ENCODE measurements around the gene SLC35E1.

SLC35E1 gene

DNA sequence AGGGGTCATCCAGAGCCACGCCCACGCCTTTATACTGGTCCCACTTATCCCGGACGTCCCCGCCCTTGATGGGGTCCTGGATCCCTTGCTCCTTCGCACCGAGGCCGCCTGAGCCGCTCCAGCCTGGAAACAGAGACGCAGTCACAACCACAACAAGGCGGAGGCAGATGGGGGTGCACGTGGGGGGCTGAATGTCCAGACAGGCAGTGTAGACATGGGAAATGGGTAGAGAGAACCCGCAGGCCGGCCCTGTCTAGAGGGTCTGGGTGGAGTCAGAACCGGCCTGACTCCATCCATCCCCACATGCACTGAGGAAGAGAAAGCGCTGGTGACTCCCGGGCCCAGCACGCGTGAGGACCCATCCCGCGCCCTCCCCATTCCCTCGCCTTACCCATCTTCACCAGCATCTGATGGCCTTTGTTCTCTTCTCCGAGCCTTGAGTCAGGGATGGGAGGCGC, 53.0 kb downstream of the SLC35E1 start:
- H3K9ac ChIP-seq (ENCODE audit: low read depth, low read length), result no peak overlapping the region
- peaks cover 68% of the 10 kb centered on the region for H4K20me1 ChIP-seq (ENCODE audit: insufficient read depth, low read length)
- H3K4me3 ChIP-seq (ENCODE audit: low read depth in 1 of 2, low read length in 2 of 2), result no peak overlapping the region
- H3K27ac ChIP-seq (ENCODE audit: low read length), result no peak overlapping the region
- no peaks in the 10 kb centered on the region for H3K27me3 ChIP-seq (ENCODE audit: insufficient read depth, low read length, poor library complexity)
- peaks cover 76% of the 10 kb centered on the region for H3K36me3 ChIP-seq (ENCODE audit: insufficient read depth, low read length)
- H3K4me2 ChIP-seq (ENCODE audit: insufficient read depth, low read length), result no peak overlapping the region
- H2AFZ ChIP-seq (ENCODE audit: low read depth, low read length), result no peak overlapping the region
- no peaks in the 10 kb centered on the region for H3K9me3 ChIP-seq (ENCODE audit: insufficient read depth, low read length, severe bottlenecking)
- ATAC-seq (ENCODE audit: insufficient read depth, low read depth) (no peak), DNase-seq (no peak)
- no peaks in the 10 kb centered on the region for H3K4me1 ChIP-seq (ENCODE audit: insufficient read depth, low read length)
- peaks cover 6% of the 10 kb centered on the region; the same call in 1 of the 2 replicates for H3K79me2 ChIP-seq (ENCODE audit: insufficient read depth, low read length)
- no peak for TF ChIP-seq EZH2 (IDR thresholded peaks at IDR 0.05; ENCODE audit: borderline replicate concordance, low read depth, low read length, severe bottlenecking)
- TF ChIP-seq, protein P1, sequence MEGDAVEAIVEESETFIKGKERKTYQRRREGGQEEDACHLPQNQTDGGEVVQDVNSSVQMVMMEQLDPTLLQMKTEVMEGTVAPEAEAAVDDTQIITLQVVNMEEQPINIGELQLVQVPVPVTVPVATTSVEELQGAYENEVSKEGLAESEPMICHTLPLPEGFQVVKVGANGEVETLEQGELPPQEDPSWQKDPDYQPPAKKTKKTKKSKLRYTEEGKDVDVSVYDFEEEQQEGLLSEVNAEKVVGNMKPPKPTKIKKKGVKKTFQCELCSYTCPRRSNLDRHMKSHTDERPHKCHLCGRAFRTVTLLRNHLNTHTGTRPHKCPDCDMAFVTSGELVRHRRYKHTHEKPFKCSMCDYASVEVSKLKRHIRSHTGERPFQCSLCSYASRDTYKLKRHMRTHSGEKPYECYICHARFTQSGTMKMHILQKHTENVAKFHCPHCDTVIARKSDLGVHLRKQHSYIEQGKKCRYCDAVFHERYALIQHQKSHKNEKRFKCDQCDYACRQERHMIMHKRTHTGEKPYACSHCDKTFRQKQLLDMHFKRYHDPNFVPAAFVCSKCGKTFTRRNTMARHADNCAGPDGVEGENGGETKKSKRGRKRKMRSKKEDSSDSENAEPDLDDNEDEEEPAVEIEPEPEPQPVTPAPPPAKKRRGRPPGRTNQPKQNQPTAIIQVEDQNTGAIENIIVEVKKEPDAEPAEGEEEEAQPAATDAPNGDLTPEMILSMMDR (IDR thresholded peaks at IDR 0.05; ENCODE audit: borderline replicate concordance, extremely low read depth, low read length, poor library complexity, severe bottlenecking), result no peak

DNA sequence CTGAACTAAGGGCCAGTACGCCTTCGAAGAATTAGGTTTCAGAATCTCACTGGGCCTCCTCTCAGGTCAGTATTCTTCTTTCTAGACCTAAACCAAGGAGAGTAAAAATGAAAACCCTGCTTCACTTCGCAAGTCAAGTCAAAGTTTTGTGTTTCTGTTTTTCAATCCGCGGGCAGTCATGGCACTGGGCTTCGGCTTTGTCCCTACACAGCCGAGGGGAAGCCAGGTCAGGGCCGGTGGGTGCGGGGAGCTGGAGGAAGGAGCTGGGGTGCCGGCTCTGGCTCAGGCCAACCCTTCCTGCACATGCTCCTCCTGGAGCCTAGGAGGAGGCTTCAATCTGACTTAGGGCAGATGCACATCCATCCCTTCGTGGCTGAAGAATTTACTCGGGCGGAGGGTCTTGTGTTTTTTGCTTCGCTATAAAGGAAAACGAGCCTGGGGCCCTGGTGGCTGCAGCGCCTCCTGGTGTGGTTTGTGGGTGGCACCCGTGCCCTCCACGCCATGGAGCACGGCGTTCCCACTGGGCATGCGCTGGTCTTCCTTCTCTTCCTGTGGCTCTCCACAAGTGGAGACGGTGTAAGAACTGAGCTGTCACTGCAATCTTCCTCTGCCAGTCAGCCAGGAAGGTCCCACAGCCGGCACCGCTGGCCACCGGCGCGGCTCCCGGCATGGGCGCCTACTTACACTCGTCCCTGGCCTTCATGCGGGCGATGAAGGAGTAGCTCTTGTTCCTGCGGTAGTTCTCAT, 53.6 kb downstream of the SLC35E1 start:
- Histone ChIP-seq H3K79me2 (ENCODE audit: insufficient read depth, low read length) (peaks cover 6% of the 10 kb centered on the region; the same call in 1 of the 2 replicates), H3K9ac (ENCODE audit: low read depth, low read length) (no peak overlapping the region), H2AFZ (ENCODE audit: low read depth, low read length) (no peak overlapping the region), H3K27me3 (ENCODE audit: insufficient read depth, low read length, poor library complexity) (no peaks in the 10 kb centered on the region), H3K9me3 (ENCODE audit: insufficient read depth, low read length, severe bottlenecking) (no peaks in the 10 kb centered on the region), H4K20me1 (ENCODE audit: insufficient read depth, low read length) (peaks cover 62% of the 10 kb centered on the region), H3K36me3 (ENCODE audit: insufficient read depth, low read length) (peaks cover 70% of the 10 kb centered on the region), H3K4me2 (ENCODE audit: insufficient read depth, low read length) (no peak overlapping the region), H3K4me3 (ENCODE audit: low read depth in 1 of 2, low read length in 2 of 2) (no peak overlapping the region), H3K27ac (ENCODE audit: low read length) (no peak overlapping the region), H3K4me1 (ENCODE audit: insufficient read depth, low read length) (no peaks in the 10 kb centered on the region)
- DNase-seq (no peak), ATAC-seq (ENCODE audit: insufficient read depth, low read depth) (no peak)
- no peak for TF ChIP-seq EZH2 (IDR thresholded peaks at IDR 0.05; ENCODE audit: borderline replicate concordance, low read depth, low read length, severe bottlenecking)
- TF ChIP-seq, protein P1 (IDR thresholded peaks at IDR 0.05; ENCODE audit: borderline replicate concordance, extremely low read depth, low read length, poor library complexity, severe bottlenecking), result peak; percentile 28

DNA sequence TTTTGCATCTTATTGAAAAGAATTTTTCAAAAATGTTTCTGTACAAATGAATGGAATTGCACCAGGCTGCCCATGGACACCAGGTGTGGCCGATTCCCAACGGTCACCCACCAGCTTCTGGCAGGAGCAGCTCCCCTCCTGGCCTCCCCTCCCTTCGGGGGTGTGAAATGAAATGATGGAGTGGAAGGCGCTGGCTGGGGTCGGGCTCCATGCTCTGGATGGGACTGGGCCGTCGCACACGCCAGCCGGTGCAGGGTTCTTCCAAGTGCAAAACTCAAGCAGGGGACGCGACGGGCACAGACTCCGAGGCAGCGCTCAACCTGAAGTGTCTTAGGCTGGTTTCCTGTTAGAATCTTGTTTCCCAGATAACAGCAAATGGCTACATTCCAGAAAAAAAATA, 54.2 kb downstream of the SLC35E1 start:
- Histone ChIP-seq H3K27ac (ENCODE audit: low read length) (no peak overlapping the region), H3K27me3 (ENCODE audit: insufficient read depth, low read length, poor library complexity) (no peaks in the 10 kb centered on the region), H3K4me3 (ENCODE audit: low read depth in 1 of 2, low read length in 2 of 2) (no peak overlapping the region), H3K9ac (ENCODE audit: low read depth, low read length) (no peak overlapping the region), H2AFZ (ENCODE audit: low read depth, low read length) (no peak overlapping the region), H3K9me3 (ENCODE audit: insufficient read depth, low read length, severe bottlenecking) (no peaks in the 10 kb centered on the region), H3K79me2 (ENCODE audit: insufficient read depth, low read length) (peaks cover 6% of the 10 kb centered on the region; the same call in 1 of the 2 replicates), H3K4me2 (ENCODE audit: insufficient read depth, low read length) (no peak overlapping the region), H3K4me1 (ENCODE audit: insufficient read depth, low read length) (no peaks in the 10 kb centered on the region), H4K20me1 (ENCODE audit: insufficient read depth, low read length) (peaks cover 57% of the 10 kb centered on the region), H3K36me3 (ENCODE audit: insufficient read depth, low read length) (peaks cover 65% of the 10 kb centered on the region)
- TF ChIP-seq EZH2 (IDR thresholded peaks at IDR 0.05; ENCODE audit: borderline replicate concordance, low read depth, low read length, severe bottlenecking), result no peak
- TF ChIP-seq, protein P1 (IDR thresholded peaks at IDR 0.05; ENCODE audit: borderline replicate concordance, extremely low read depth, low read length, poor library complexity, severe bottlenecking), result no peak
- ATAC-seq (ENCODE audit: insufficient read depth, low read depth) (no peak), DNase-seq (no peak)

Data from DND-41 (cell line).